ENCODE data around the gene LRRC52.

Gene LRRC52

GRCh38 chr1:165575468-165576099 is 31.8 kb downstream of the LRRC52 start:
- Histone ChIP-seq H3K4me3 (ENCODE audit: low read depth, low read length) (no peak overlapping the region), H3K4me2 (ENCODE audit: low read length) (no peak overlapping the region), H3K36me3 (ENCODE audit: control insufficient read depth in 1 of 2, insufficient read depth in 2 of 2, low read length in 2 of 2) (no peaks in the 10 kb centered on the region), H3K23ac (ENCODE audit: low read length) (no peak overlapping the region), H3K27ac (ENCODE audit: low read depth, low read length) (no peak overlapping the region), H3K27me3 (ENCODE audit: insufficient read depth, low read length) (no peaks in the 10 kb centered on the region), H4K8ac (ENCODE audit: low read depth, low read length) (no peak overlapping the region), H3K9me3 (ENCODE audit: insufficient read depth, low read depth, low read length) (no peaks in the 10 kb centered on the region), H3K79me1 (ENCODE audit: low read length) (no peaks in the 10 kb centered on the region), H3K18ac (ENCODE audit: low read length) (no peak overlapping the region), H2BK120ac (ENCODE audit: insufficient read depth, low read length, poor library complexity) (no peak overlapping the region), H3K9ac (ENCODE audit: low read length) (no peak overlapping the region), H3K4ac (ENCODE audit: low read depth, low read length) (no peak overlapping the region), H4K12ac (ENCODE audit: low read depth, low read length) (no peak overlapping the region), H2AFZ (ENCODE audit: insufficient read depth, low read length, poor library complexity) (no peak overlapping the region), H3K79me2 (ENCODE audit: control insufficient read depth, insufficient read depth, low read length, poor library complexity) (no peaks in the 10 kb centered on the region), H2BK12ac (ENCODE audit: low read length) (no peak overlapping the region), H4K91ac (ENCODE audit: low read depth, low read length) (no peak overlapping the region), H3K14ac (ENCODE audit: low read length) (no peak overlapping the region), H2AK5ac (ENCODE audit: low read length) (no peak overlapping the region), H2BK5ac (ENCODE audit: low read depth, low read length, poor library complexity) (no peak overlapping the region), H3K4me1 (ENCODE audit: control insufficient read depth in 1 of 2, insufficient read depth in 2 of 2, low read length in 2 of 2) (peaks cover 4% of the 10 kb centered on the region in 2 experiments)
- DNase-seq = no peak
- WGBS (ENCODE audit: extremely low coverage, insufficient coverage, insufficient read length) = no CpG with 5 or more reads among the region's 4 CpGs

- H3K27me3 ChIP-seq (ENCODE audit: insufficient read depth, low read length) = no peaks in the 10 kb centered on the region
- no peak overlapping the region for H2BK5ac ChIP-seq (ENCODE audit: low read depth, low read length, poor library complexity)
- no peak overlapping the region for H3K18ac ChIP-seq (ENCODE audit: low read length)
- H2BK12ac ChIP-seq (ENCODE audit: low read length) = no peak overlapping the region
- no peak overlapping the region for H3K27ac ChIP-seq (ENCODE audit: low read depth, low read length)
- H2BK120ac ChIP-seq (ENCODE audit: insufficient read depth, low read length, poor library complexity) = no peak overlapping the region
- H2AK5ac ChIP-seq (ENCODE audit: low read length) = no peak overlapping the region
- no peak overlapping the region for H3K14ac ChIP-seq (ENCODE audit: low read length)
- H3K79me2 ChIP-seq (ENCODE audit: control insufficient read depth, insufficient read depth, low read length, poor library complexity) = no peaks in the 10 kb centered on the region
- H3K4me1 ChIP-seq (ENCODE audit: control insufficient read depth in 1 of 2, insufficient read depth in 2 of 2, low read length in 2 of 2) = peaks cover 8 to 10% of the 10 kb centered on the region in 2 experiments
- H3K9ac ChIP-seq (ENCODE audit: low read length) = no peak overlapping the region
- no peak overlapping the region for H3K4ac ChIP-seq (ENCODE audit: low read depth, low read length)
- H3K79me1 ChIP-seq (ENCODE audit: low read length) = no peaks in the 10 kb centered on the region
- DNase-seq = no peak
- no peak overlapping the region for H3K4me2 ChIP-seq (ENCODE audit: low read length)
- no peaks in the 10 kb centered on the region for H3K9me3 ChIP-seq (ENCODE audit: insufficient read depth, low read depth, low read length)
- no peak overlapping the region for H4K12ac ChIP-seq (ENCODE audit: low read depth, low read length)
- no peaks in the 10 kb centered on the region for H3K36me3 ChIP-seq (ENCODE audit: control insufficient read depth in 1 of 2, insufficient read depth in 2 of 2, low read length in 2 of 2)
- no peak overlapping the region for H3K23ac ChIP-seq (ENCODE audit: low read length)
- no peak overlapping the region for H3K4me3 ChIP-seq (ENCODE audit: low read depth, low read length)
- no peak overlapping the region for H4K91ac ChIP-seq (ENCODE audit: low read depth, low read length)
- no peak overlapping the region for H4K8ac ChIP-seq (ENCODE audit: low read depth, low read length)
- WGBS (ENCODE audit: extremely low coverage, insufficient coverage, insufficient read length) = no CpG with 5 or more reads among the region's 2 CpGs
- H2AFZ ChIP-seq (ENCODE audit: insufficient read depth, low read length, poor library complexity) = no peak overlapping the region
Measured at GRCh38 chr1:165576536-165576935, 32.7 kb downstream of the LRRC52 start.

GRCh38 chr1:165577707-165578106 is 33.9 kb downstream of the LRRC52 start:
- Histone ChIP-seq H3K4me3 (ENCODE audit: low read depth, low read length) (no peak overlapping the region), H3K27me3 (ENCODE audit: insufficient read depth, low read length) (no peaks in the 10 kb centered on the region), H2BK12ac (ENCODE audit: low read length) (no peak overlapping the region), H3K18ac (ENCODE audit: low read length) (no peak overlapping the region), H3K4me2 (ENCODE audit: low read length) (no peak overlapping the region), H4K12ac (ENCODE audit: low read depth, low read length) (no peak overlapping the region), H3K14ac (ENCODE audit: low read length) (no peak overlapping the region), H3K23ac (ENCODE audit: low read length) (no peak overlapping the region), H3K27ac (ENCODE audit: low read depth, low read length) (no peak overlapping the region), H2AFZ (ENCODE audit: insufficient read depth, low read length, poor library complexity) (no peak overlapping the region), H4K8ac (ENCODE audit: low read depth, low read length) (no peak overlapping the region), H3K4ac (ENCODE audit: low read depth, low read length) (no peak overlapping the region), H3K79me2 (ENCODE audit: control insufficient read depth, insufficient read depth, low read length, poor library complexity) (no peaks in the 10 kb centered on the region), H3K36me3 (ENCODE audit: control insufficient read depth in 1 of 2, insufficient read depth in 2 of 2, low read length in 2 of 2) (no peaks in the 10 kb centered on the region), H3K9ac (ENCODE audit: low read length) (no peak overlapping the region), H3K9me3 (ENCODE audit: insufficient read depth, low read depth, low read length) (no peaks in the 10 kb centered on the region), H2BK5ac (ENCODE audit: low read depth, low read length, poor library complexity) (no peak overlapping the region), H3K4me1 (ENCODE audit: control insufficient read depth in 1 of 2, insufficient read depth in 2 of 2, low read length in 2 of 2) (peaks cover 8 to 10% of the 10 kb centered on the region in 2 experiments), H4K91ac (ENCODE audit: low read depth, low read length) (no peak overlapping the region), H2AK5ac (ENCODE audit: low read length) (no peak overlapping the region), H3K79me1 (ENCODE audit: low read length) (no peaks in the 10 kb centered on the region), H2BK120ac (ENCODE audit: insufficient read depth, low read length, poor library complexity) (no peak overlapping the region)
- no CpG with 5 or more reads among the region's 3 CpGs for WGBS (ENCODE audit: extremely low coverage, insufficient coverage, insufficient read length)
- peak in 1 of 2 donors; percentile 27 for DNase-seq

GRCh38 chr1:165580931-165581871 is 37.4 kb downstream of the LRRC52 start:
- H3K9ac ChIP-seq (ENCODE audit: low read length) = no peak overlapping the region
- WGBS (ENCODE audit: extremely low coverage, insufficient coverage, insufficient read length) = no CpG with 5 or more reads among the region's 24 CpGs
- no peaks in the 10 kb centered on the region for H3K36me3 ChIP-seq (ENCODE audit: control insufficient read depth in 1 of 2, insufficient read depth in 2 of 2, low read length in 2 of 2)
- H2BK120ac ChIP-seq (ENCODE audit: insufficient read depth, low read length, poor library complexity) = peak overlapping the region; percentile 46
- H3K14ac ChIP-seq (ENCODE audit: low read length) = peak overlapping the region; percentile 35
- H3K27me3 ChIP-seq (ENCODE audit: insufficient read depth, low read length) = no peaks in the 10 kb centered on the region
- no peaks in the 10 kb centered on the region for H3K79me1 ChIP-seq (ENCODE audit: low read length)
- no peak overlapping the region for H2AFZ ChIP-seq (ENCODE audit: insufficient read depth, low read length, poor library complexity)
- H3K4me2 ChIP-seq (ENCODE audit: low read length) = no peak overlapping the region
- no peak overlapping the region for H3K27ac ChIP-seq (ENCODE audit: low read depth, low read length)
- H3K4ac ChIP-seq (ENCODE audit: low read depth, low read length) = no peak overlapping the region
- H2AK5ac ChIP-seq (ENCODE audit: low read length) = no peak overlapping the region
- peak overlapping the region; percentile 66 for H2BK12ac ChIP-seq (ENCODE audit: low read length)
- peak; percentile 70 to 93 for DNase-seq
- no peak overlapping the region for H4K8ac ChIP-seq (ENCODE audit: low read depth, low read length)
- no peak overlapping the region for H2BK5ac ChIP-seq (ENCODE audit: low read depth, low read length, poor library complexity)
- H3K9me3 ChIP-seq (ENCODE audit: insufficient read depth, low read depth, low read length) = no peaks in the 10 kb centered on the region
- no peak overlapping the region for H3K4me3 ChIP-seq (ENCODE audit: low read depth, low read length)
- peaks cover 8 to 10% of the 10 kb centered on the region in 2 experiments for H3K4me1 ChIP-seq (ENCODE audit: control insufficient read depth in 1 of 2, insufficient read depth in 2 of 2, low read length in 2 of 2)
- H4K91ac ChIP-seq (ENCODE audit: low read depth, low read length) = no peak overlapping the region
- no peak overlapping the region for H4K12ac ChIP-seq (ENCODE audit: low read depth, low read length)
- H3K18ac ChIP-seq (ENCODE audit: low read length) = no peak overlapping the region
- no peak overlapping the region for H3K23ac ChIP-seq (ENCODE audit: low read length)
- no peaks in the 10 kb centered on the region for H3K79me2 ChIP-seq (ENCODE audit: control insufficient read depth, insufficient read depth, low read length, poor library complexity)
